ENCODE results near the gene LGALS16.

GRCh38 chr19:39617745-39618144, 38.0 kb upstream of the LGALS16 start:
- TF ChIP-seq POLR2A (IDR thresholded peaks at IDR 0.05), result no peak
- TF ChIP-seq CTCF (IDR thresholded peaks at IDR 0.05), result no peak

All from tibial nerve (tissue), 3 donors.